K562 (cell line): ENCODE data around the gene KIAA0513. TPM values are rescaled to one million over a fixed set of nuclear protein-coding genes. Genes with fewer than 3 reads are reported as not detected.

Experiments used
- ATAC-seq: fragments of 200-7000 bp; cut with Tn5 transposase; 3 replicates; pipeline ENCODE4 v1.9.1; 2020; ENCODE audit warnings: moderate library complexity
- BruUV-seq: library from RNA; stranded (reverse); fragments of 400-500 nt; replicated peaks from 2 replicates; lab custom pipeline; 2021; lab: Mats Ljungman, UMichigan
- CTCF ChIA-PET: fragments of 300-600 bp; formaldehyde crosslinking; extraction: SDS; loops from one replicate; lab custom pipeline; 2021; ENCODE audit warnings: low intra/inter-chr PET ratio; lab: Yijun Ruan, JAX
- POLR2A ChIA-PET: fragments of 300-600, 350-650 bp; sonication (Branson Sonifier 250); formaldehyde crosslinking; extraction: SDS; loops from one replicate; lab custom pipeline; 2021; ENCODE audit warnings: antibody characterized with exemption, inconsistent platforms; lab: Yijun Ruan, JAX
- DNase-seq, 4 experiments: peaks; one replicate each; pipeline versions ENCODE4 v3.0.0 to v3.0.0-alpha.2; 2011 to 2018; ENCODE audit warnings: low spot score in 3 of 4, mixed read lengths in 3 of 4; ENCODE audit errors: extremely low read depth in 1 of 4
- FAIRE-seq: peaks from 2 replicates; lab custom pipeline; 2011; peaks lifted over from hg19 to GRCh38; lab: Jason Lieb, UNC
- H2AFZ ChIP-seq: 2 replicates; pipeline ENCODE4 v1.6.0; 2011; ENCODE audit warnings: low read depth, low read length, control low read depth, inconsistent platforms
- H3K27ac ChIP-seq: fragments of 200-600 bp; 3 replicates; pipeline ENCODE4 v1.8.0; 2011; ENCODE audit warnings: low read depth, mild to moderate bottlenecking, control low read depth, inconsistent platforms, low read length, moderate library complexity, mixed read lengths; ENCODE audit errors: extremely low read depth
- H3K27me3 ChIP-seq, 2 experiments: fragments of 300-600 bp in 1 of 2; 2 replicates in 1 of 2; 3 replicates in 1 of 2; pipeline versions ENCODE4 v1.6.0 to v1.8.0; 2011; ENCODE audit warnings: inconsistent platforms in 2 of 2, low read length in 2 of 2, mild to moderate bottlenecking in 1 of 2, mixed read lengths in 1 of 2, moderate library complexity in 1 of 2; ENCODE audit not compliant: control insufficient read depth in 2 of 2, insufficient read depth in 2 of 2
- H3K36me3 ChIP-seq: fragments of 300-600 bp; 3 replicates; pipeline ENCODE4 v1.8.0; 2011; ENCODE audit warnings: mild to moderate bottlenecking, low read length, inconsistent platforms; ENCODE audit not compliant: control insufficient read depth, insufficient read depth
- H3K4me1 ChIP-seq, 2 experiments: fragments of 200-600 bp in 1 of 2; replicated peaks in 1 of 2; 2 replicates in 1 of 2; 3 replicates in 1 of 2; pipeline versions ENCODE4 v1.5.1 to v1.8.0; 2011; ENCODE audit warnings: inconsistent platforms in 2 of 2, low read length in 2 of 2, mild to moderate bottlenecking in 1 of 2, mixed read lengths in 1 of 2, moderate library complexity in 1 of 2; ENCODE audit not compliant: control insufficient read depth in 2 of 2, insufficient read depth in 2 of 2
- H3K4me2 ChIP-seq: 2 replicates; pipeline ENCODE4 v1.6.1; 2011; ENCODE audit warnings: low read length, control low read depth, inconsistent platforms, mixed read lengths; ENCODE audit not compliant: insufficient read depth
- H3K4me3 ChIP-seq: fragments of 200-600 bp; sonication (generic), shearing (Covaris generic); 2 replicates; pipeline ENCODE4 v1.5.1; 2016; ENCODE audit warnings: control low read depth, inconsistent platforms
- H3K79me2 ChIP-seq: fragments of 200-600 bp; 3 replicates; pipeline ENCODE4 v1.8.0; 2011; ENCODE audit warnings: low read length, inconsistent platforms; ENCODE audit not compliant: control insufficient read depth, insufficient read depth
- H3K9ac ChIP-seq, 2 experiments: 2 replicates each; pipeline versions ENCODE4 v1.6.0 to v1.6.1; 2011; ENCODE audit warnings: low read depth in 2 of 2, low read length in 2 of 2, control low read depth in 1 of 2, inconsistent platforms in 1 of 2, mild to moderate bottlenecking in 1 of 2, mixed read lengths in 1 of 2; ENCODE audit not compliant: insufficient read depth in 1 of 2
- H3K9me1 ChIP-seq: one replicate; pipeline ENCODE4 v1.6.0; 2011; ENCODE audit warnings: inconsistent platforms, mild to moderate bottlenecking, low read length, moderate library complexity; ENCODE audit not compliant: control insufficient read depth, insufficient read depth
- H3K9me3 ChIP-seq: replicated peaks from 2 replicates; pipeline ENCODE4 v1.5.1; 2011; ENCODE audit warnings: low read depth, low read length, inconsistent platforms; ENCODE audit not compliant: control insufficient read depth, insufficient read depth
- H4K20me1 ChIP-seq: replicated peaks from 2 replicates; pipeline ENCODE4 v1.6.1; 2011; ENCODE audit warnings: low read length, inconsistent platforms, mixed read lengths; ENCODE audit not compliant: control insufficient read depth, insufficient read depth
- BCOR ChIP-seq: fragments of 450-650 bp; IDR thresholded peaks from 2 replicates; pipeline ENCODE4 v1.6.1; 2016
- BRF1 ChIP-seq: IDR thresholded peaks from 3 replicates; pipeline ENCODE4 v1.6.1; 2011; ENCODE audit warnings: borderline replicate concordance, mild to moderate bottlenecking; ENCODE audit not compliant: insufficient read length; ENCODE audit errors: extremely low read depth
- ELF2 ChIP-seq: fragments of 250-450 bp; sonication (Bioruptor Pico); IDR thresholded peaks from 2 replicates; pipeline ENCODE4 v1.5.0; 2021; ENCODE audit warnings: mild to moderate bottlenecking
- ILF3 ChIP-seq: fragments of 450-650 bp; IDR thresholded peaks from 2 replicates; pipeline ENCODE4 v1.6.1; 2018; ENCODE audit warnings: antibody characterized with exemption, mild to moderate bottlenecking, moderate library complexity, borderline replicate concordance
- ILK ChIP-seq: fragments of 450-650 bp; IDR thresholded peaks from 2 replicates; pipeline ENCODE4 v1.6.1; 2016; ENCODE audit warnings: missing genetic modification characterization, low read depth, mild to moderate bottlenecking, missing compliant biosample characterization, moderate library complexity, borderline replicate concordance
- KDM1A ChIP-seq, 2 experiments: fragments of 450-650 bp; IDR thresholded peaks; 2 replicates each; pipeline ENCODE4 v1.6.1; 2016; ENCODE audit warnings: mild to moderate bottlenecking in 2 of 2
- MXI1 ChIP-seq: IDR thresholded peaks from 2 replicates; pipeline ENCODE4 v1.6.1; 2011; ENCODE audit warnings: low read depth, mild to moderate bottlenecking, improper control_type of control experiment, low read length
- PTBP1 ChIP-seq: fragments of 200-400 bp; formaldehyde crosslinking; IDR thresholded peaks from 2 replicates; pipeline ENCODE4 v1.6.1; 2017; ENCODE audit warnings: low read depth, low read length
- RBM25 ChIP-seq: fragments of 200-400 bp; formaldehyde crosslinking; IDR thresholded peaks from 2 replicates; pipeline ENCODE4 v1.6.1; 2018; ENCODE audit warnings: low read length, low read depth, moderate library complexity; ENCODE audit not compliant: severe bottlenecking
- TGIF2 ChIP-seq: sonication (generic); formaldehyde crosslinking; IDR thresholded peaks from 2 replicates; pipeline ENCODE4 v1.8.1; 2022; ENCODE audit warnings: mild to moderate bottlenecking, missing genetic modification reagents, moderate library complexity
- ZKSCAN8 ChIP-seq: fragments of 200-800 bp; sonication (Bioruptor generic); IDR thresholded peaks from 2 replicates; pipeline ENCODE4 v1.6.1; 2016; ENCODE audit warnings: missing genetic modification characterization, missing compliant biosample characterization
- ZNF133 ChIP-seq: fragments of 250-450 bp; sonication (Bioruptor Pico); IDR thresholded peaks from 2 replicates; pipeline ENCODE4 v1.4.0; 2020; ENCODE audit warnings: mild to moderate bottlenecking
- ZNF561 ChIP-seq: fragments of 450-650 bp; formaldehyde crosslinking; conservative IDR thresholded peaks from 2 replicates; pipeline ENCODE4 v1.4.0; 2020; ENCODE audit warnings: mild to moderate bottlenecking, moderate library complexity
- WGBS: fragments of 100-300 bp; shearing (Covaris generic); methylation state at CpG from one replicate; pipeline ENCODE4 v1.1.6; 2016; ENCODE audit warnings: low coverage, mixed read lengths; ENCODE audit not compliant: insufficient coverage; ENCODE audit errors: missing lambda C conversion rate; 5-methylcytosine and 5-hydroxymethylcytosine counted together
- in situ Hi-C: fragments of 300-500 bp; cut with MboI; formaldehyde crosslinking; loops from 4 replicates; pipeline ENCODE4 v1.15.0; 2018; ENCODE audit warnings: inconsistent platforms, mixed read lengths
- intact Hi-C: fragments of 100-400 bp; cut with micrococcal nuclease; formaldehyde crosslinking; loops from 2 replicates; pipeline ENCODE4 v1.14.2; 2022
- polyA plus RNA-seq, 8 experiments: library from polyadenylated mRNA; depleted of rRNA in 4 of 8; stranded (reverse) in 5 of 8; unstranded in 3 of 8; fragments of >200 nt; fragmentation: Nextera tagmentation in 2 of 8; fragmentation: Illumina TruSeq in 1 of 8; extraction: Ambion mirVana in 2 of 8; extraction: Trizol in 1 of 8; gene quantifications; 2 replicates each; pipeline versions ENCODE4 v1.2.1 to v1.2.3, GENCODE V29; 2011 to 2014; ENCODE audit warnings: inconsistent platforms in 1 of 8, missing spikeins in 1 of 8
- total RNA-seq, 7 experiments: library from RNA; depleted of rRNA in 6 of 7; stranded (reverse); fragments of >200 nt in 6 of 7; fragmentation: Illumina TruSeq in 2 of 7; extraction: Trizol in 2 of 7; gene quantifications; 2 replicates each; pipeline versions ENCODE4 v1.2.1 to v1.2.3, GENCODE V29; 2011 to 2021; ENCODE audit warnings: low replicate concordance in 1 of 7
- TF ChIP-seq, protein P1 (sequence below): sonication (generic); formaldehyde crosslinking; IDR thresholded peaks from 2 replicates; pipeline ENCODE4 v1.9.0; 2022; ENCODE audit warnings: mild to moderate bottlenecking, missing genetic modification reagents

Gene KIAA0513
- total and polyA plus RNA-seq, 9 of the 15 experiments (the other 6 are each of a cell fraction or from before 2014, with no cell fraction given) = 0.18 to 13.7 (median 10.2) TPM

DNA sequence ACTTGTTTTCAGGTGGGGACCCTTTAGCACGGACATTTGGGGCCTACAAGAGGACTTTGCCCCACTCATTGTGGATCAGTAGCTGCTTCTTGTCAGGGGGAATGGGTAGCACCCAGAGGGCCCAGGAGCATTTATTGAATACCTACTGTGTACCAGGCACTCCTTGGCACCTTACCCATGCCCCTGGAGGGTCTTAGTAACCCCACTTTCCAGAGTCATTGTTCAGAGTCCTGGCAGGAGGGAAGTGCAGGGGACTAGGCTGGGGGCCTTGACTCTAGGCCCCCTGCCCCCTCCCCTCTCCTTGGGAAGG, 105.7 kb downstream of the KIAA0513 start:
- CTCF ChIA-PET = no interaction called here
- Histone ChIP-seq H3K27ac (no peak overlapping the region), H3K9me1 (no peaks in the 10 kb centered on the region), H3K4me3 (no peak overlapping the region), H3K9ac (no peak overlapping the region), H3K9me3 (no peaks in the 10 kb centered on the region), H2AFZ (no peak overlapping the region), H4K20me1 (peaks cover 4% of the 10 kb centered on the region; the same call in 1 of the 2 replicates), H3K27me3 (peaks cover 8 to 41% of the 10 kb centered on the region in 2 experiments; a peak in 4 of 5 replicates), H3K79me2 (no peaks in the 10 kb centered on the region), H3K4me1 (peaks cover 9 to 33% of the 10 kb centered on the region in 2 experiments; a peak in 4 of 5 replicates), H3K36me3 (no peaks in the 10 kb centered on the region), H3K4me2 (no peak overlapping the region)
- no peak for TF ChIP-seq MXI1
- peak; percentile 87; the same call in 1 of the 2 replicates for TF ChIP-seq ZKSCAN8 (CRISPR knock-in tag)
- BruUV-seq = no TSS peak
- FAIRE-seq (no peak), ATAC-seq (no peak), DNase-seq (no peak)
- in situ Hi-C loops = no loop called here
- intact Hi-C loops = no loop called here
- 43% methylated on average over 1 of the region's 1 CpG for whole genome bisulfite sequencing
- POLR2A ChIA-PET = interaction anchor here (0.7 kb wide), 1 partner anchor 282 kb away, joined by 3 read pairs; no protein-coding TSS in a partner anchor

DNA sequence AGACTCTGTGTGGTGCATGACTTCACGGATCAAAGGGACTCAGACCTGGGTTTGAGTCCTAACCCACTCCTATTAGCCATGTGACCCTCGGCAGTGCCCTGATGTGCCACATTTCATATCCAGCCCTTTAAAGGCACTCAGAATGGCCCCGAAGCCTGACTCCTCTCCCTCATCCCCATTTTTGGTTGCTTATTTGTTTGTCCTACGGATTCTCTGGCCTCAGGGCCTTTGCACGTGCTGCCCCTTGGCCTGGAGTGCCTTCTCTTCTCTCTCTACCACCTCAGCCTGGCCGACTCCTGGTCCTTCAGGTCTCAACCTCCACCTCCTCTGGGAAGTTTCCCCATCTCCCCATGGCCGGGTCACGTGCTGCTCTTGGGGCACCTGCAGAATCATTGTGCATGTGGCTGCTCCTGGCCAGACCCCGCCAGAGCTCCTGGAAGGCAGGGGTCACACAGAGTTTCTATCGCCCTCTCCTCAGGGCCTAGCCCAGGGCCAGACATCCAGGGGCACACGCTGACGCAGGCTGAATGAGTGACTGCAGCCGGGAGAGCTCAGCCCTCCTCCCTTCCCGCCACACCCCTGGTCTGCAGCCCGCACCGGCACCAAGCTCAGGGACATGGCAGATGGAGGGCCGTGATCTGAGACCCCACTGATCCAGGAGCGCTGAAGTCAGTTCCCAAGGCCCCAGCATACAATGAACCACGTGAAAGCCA, 106.6 kb downstream of the KIAA0513 start:
- FAIRE-seq = no peak
- peak overlapping the region; percentile 71 for H2AFZ ChIP-seq
- no peak for DNase-seq
- TF ChIP-seq ILK (no peak), ZNF561 (CRISPR knock-in tag) (no peak), ZNF133 (no peak), PTBP1 (0 out of 2 replicates have a peak, but pooled peaks have one; percentile 79), ELF2 (CRISPR knock-in tag) (no peak), BCOR (peak; percentile 58), RBM25 (peak; percentile 77), KDM1A (IDR thresholded peaks at IDR 0.05) (peak in 1 of 2 experiments; percentile 43; a peak in 1 of 4 replicates), TGIF2 (no peak), BRF1 (no peak), ILF3 (no peak)
- TF ChIP-seq, protein P1, sequence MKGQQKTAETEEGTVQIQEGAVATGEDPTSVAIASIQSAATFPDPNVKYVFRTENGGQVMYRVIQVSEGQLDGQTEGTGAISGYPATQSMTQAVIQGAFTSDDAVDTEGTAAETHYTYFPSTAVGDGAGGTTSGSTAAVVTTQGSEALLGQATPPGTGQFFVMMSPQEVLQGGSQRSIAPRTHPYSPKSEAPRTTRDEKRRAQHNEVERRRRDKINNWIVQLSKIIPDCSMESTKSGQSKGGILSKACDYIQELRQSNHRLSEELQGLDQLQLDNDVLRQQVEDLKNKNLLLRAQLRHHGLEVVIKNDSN (CRISPR knock-in tag) = peak; percentile 51; the same call in 1 of the 2 replicates

More for the DNA sequence above, 106.6 kb downstream of the KIAA0513 start:
- WGBS = 53% methylated on average over 16 of the region's 19 CpGs
- H3K4me3 ChIP-seq = no peak overlapping the region
- ChIA-PET POLR2A (interaction anchor here (1.3 kb wide), 1 partner anchor 104 kb away, joined by 3 read pairs; no protein-coding TSS in a partner anchor), CTCF (no interaction called here)
- ATAC-seq = no peak
- no peaks in the 10 kb centered on the region for H3K9me3 ChIP-seq
- peaks cover 10% of the 10 kb centered on the region; the same call in 1 of the 2 replicates for H4K20me1 ChIP-seq
- peak overlapping the region in 1 of 2 experiments; percentile 49; a peak in 1 of 4 replicates for H3K9ac ChIP-seq
- no peak overlapping the region for H3K27ac ChIP-seq
- BruUV-seq = no TSS peak
- no peaks in the 10 kb centered on the region for H3K79me2 ChIP-seq
- H3K36me3 ChIP-seq = no peaks in the 10 kb centered on the region
- peaks cover 9 to 33% of the 10 kb centered on the region in 2 experiments; a peak in 4 of 5 replicates for H3K4me1 ChIP-seq
- H3K4me2 ChIP-seq = peak overlapping the region; percentile 25
- in situ Hi-C loops (no loop called here), intact Hi-C loops (no loop called here)
- peaks cover 8 to 50% of the 10 kb centered on the region in 2 experiments; a peak in 4 of 5 replicates for H3K27me3 ChIP-seq
- no peaks in the 10 kb centered on the region for H3K9me1 ChIP-seq
